Trophoblast cell (in vitro differentiated cells and primary cell): ENCODE results near the gene ZNF585A.
A peak's percentile ranks its signal among the peaks of the same experiment; 100 is the strongest.
"Not testable (repeated sequence)": the region's sequence is repeated elsewhere in the genome, so short reads cannot be mapped to it uniquely, and the experiment has no call there.

Experiments used
- DNase-seq, 2 donors: peaks; one replicate each; pipeline ENCODE4 v3.0.0-alpha.2; 2016
- H2AFZ ChIP-seq: 2 replicates; pipeline ENCODE4 v1.6.1; 2013; ENCODE audit warnings: low read length, moderate library complexity, mild to moderate bottlenecking; ENCODE audit not compliant: insufficient read depth, poor library complexity
- H2AK5ac ChIP-seq: 2 replicates; pipeline ENCODE4 v1.6.1; 2013; ENCODE audit warnings: mild to moderate bottlenecking, low read length
- H2BK120ac ChIP-seq: 2 replicates; pipeline ENCODE4 v1.6.1; 2013; ENCODE audit warnings: low read length, mild to moderate bottlenecking, moderate library complexity; ENCODE audit not compliant: insufficient read depth, poor library complexity
- H2BK12ac ChIP-seq: 2 replicates; pipeline ENCODE4 v1.6.1; 2013; ENCODE audit warnings: mild to moderate bottlenecking, low read length, moderate library complexity
- H2BK5ac ChIP-seq: 2 replicates; pipeline ENCODE4 v1.6.1; 2013; ENCODE audit warnings: low read length, low read depth, moderate library complexity, mild to moderate bottlenecking; ENCODE audit not compliant: poor library complexity
- H3K14ac ChIP-seq: 2 replicates; pipeline ENCODE4 v1.6.1; 2013; ENCODE audit warnings: mild to moderate bottlenecking, low read length
- H3K18ac ChIP-seq: 2 replicates; pipeline ENCODE4 v1.6.1; 2013; ENCODE audit warnings: mild to moderate bottlenecking, low read length
- H3K23ac ChIP-seq: 2 replicates; pipeline ENCODE4 v1.6.1; 2013; ENCODE audit warnings: low read length
- H3K27ac ChIP-seq: 2 replicates; pipeline ENCODE4 v1.5.1; 2013; ENCODE audit warnings: low read depth, mild to moderate bottlenecking, inconsistent platforms, low read length, moderate library complexity
- H3K27me3 ChIP-seq: 2 replicates; pipeline ENCODE4 v1.6.1; 2013; ENCODE audit warnings: inconsistent platforms, mild to moderate bottlenecking, low read length, moderate library complexity; ENCODE audit not compliant: insufficient read depth
- H3K36me3 ChIP-seq, 2 experiments: 1 replicate in 1 of 2; 2 replicates in 1 of 2; pipeline ENCODE4 v1.6.1; 2013; ENCODE audit warnings: low read length in 2 of 2, mild to moderate bottlenecking in 2 of 2, moderate library complexity in 1 of 2; ENCODE audit not compliant: insufficient read depth in 2 of 2, control insufficient read depth in 1 of 2
- H3K4ac ChIP-seq: 2 replicates; pipeline ENCODE4 v1.6.1; 2013; ENCODE audit warnings: low read depth, mild to moderate bottlenecking, low read length, moderate library complexity
- H3K4me1 ChIP-seq, 2 experiments: 1 replicate in 1 of 2; 2 replicates in 1 of 2; pipeline ENCODE4 v1.6.1; 2013; ENCODE audit warnings: low read length in 2 of 2, mild to moderate bottlenecking in 2 of 2, moderate library complexity in 1 of 2; ENCODE audit not compliant: insufficient read depth in 2 of 2, control insufficient read depth in 1 of 2
- H3K4me2 ChIP-seq: 2 replicates; pipeline ENCODE4 v1.6.1; 2013; ENCODE audit warnings: inconsistent platforms, mild to moderate bottlenecking, low read length, moderate library complexity
- H3K4me3 ChIP-seq: 2 replicates; pipeline ENCODE4 v1.5.1; 2013; ENCODE audit warnings: mild to moderate bottlenecking, low read depth, low read length, inconsistent platforms
- H3K79me1 ChIP-seq: one replicate; pipeline ENCODE4 v1.6.1; 2013; ENCODE audit warnings: low read length
- H3K79me2 ChIP-seq: 2 replicates; pipeline ENCODE4 v1.6.1; 2013; ENCODE audit warnings: low read length, mild to moderate bottlenecking; ENCODE audit not compliant: control insufficient read depth, insufficient read depth, poor library complexity
- H3K9ac ChIP-seq: 2 replicates; pipeline ENCODE4 v1.6.1; 2013; ENCODE audit warnings: mild to moderate bottlenecking, low read length
- H3K9me3 ChIP-seq: 2 replicates; pipeline ENCODE4 v1.6.1; 2013; ENCODE audit warnings: low read depth, mild to moderate bottlenecking, control low read depth, inconsistent platforms, low read length; ENCODE audit not compliant: insufficient read depth
- H4K12ac ChIP-seq: 2 replicates; pipeline ENCODE4 v1.6.1; 2013; ENCODE audit warnings: low read depth, mild to moderate bottlenecking, low read length, moderate library complexity
- H4K8ac ChIP-seq: 2 replicates; pipeline ENCODE4 v1.6.1; 2013; ENCODE audit warnings: low read depth, mild to moderate bottlenecking, low read length, moderate library complexity
- H4K91ac ChIP-seq: one replicate; pipeline ENCODE4 v1.6.1; 2013; ENCODE audit warnings: low read depth, mild to moderate bottlenecking, low read length, moderate library complexity
- WGBS: extraction: QIAGEN DNeasy Blood & Tissue Kit; methylation state at CpG from one replicate; pipeline ENCODE4 v1.1.7; 2013; ENCODE audit warnings: missing lambda C conversion rate; ENCODE audit not compliant: insufficient read length, insufficient coverage; ENCODE audit errors: extremely low coverage; 5-methylcytosine and 5-hydroxymethylcytosine counted together

Gene ZNF585A

DNA sequence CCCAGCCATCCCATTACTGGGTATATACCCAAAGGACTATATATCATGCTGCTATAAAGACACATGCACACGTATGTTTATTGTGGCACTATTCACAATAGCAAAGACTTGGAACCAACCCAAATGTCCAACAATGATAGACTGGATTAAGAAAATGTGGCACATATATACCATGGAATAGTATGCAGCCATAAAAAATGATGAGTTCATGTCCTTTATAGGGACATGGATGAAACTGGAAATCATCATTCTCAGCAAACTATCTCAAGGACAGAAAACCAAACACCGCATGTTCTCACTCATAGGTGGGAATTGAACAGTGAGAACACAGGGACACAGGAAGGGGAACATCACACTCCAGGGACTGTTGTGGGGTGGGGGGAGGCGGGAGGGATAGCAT lies 50.4 kb downstream of the ZNF585A start:
- H3K23ac ChIP-seq, H4K8ac ChIP-seq, H3K4me3 ChIP-seq, H3K79me2 ChIP-seq, H3K36me3 ChIP-seq, H3K9ac ChIP-seq, DNase-seq, H2AFZ ChIP-seq, H3K4me2 ChIP-seq, H2AK5ac ChIP-seq, H3K4ac ChIP-seq, H3K4me1 ChIP-seq, H3K27ac ChIP-seq, H3K18ac ChIP-seq, H3K27me3 ChIP-seq, H2BK12ac ChIP-seq, H2BK120ac ChIP-seq, H3K9me3 ChIP-seq, H3K79me1 ChIP-seq, H3K14ac ChIP-seq, H4K12ac ChIP-seq, H2BK5ac ChIP-seq, H4K91ac ChIP-seq: not testable (repeated sequence)
- no CpG with 5 or more reads among the region's 3 CpGs for WGBS

DNA sequence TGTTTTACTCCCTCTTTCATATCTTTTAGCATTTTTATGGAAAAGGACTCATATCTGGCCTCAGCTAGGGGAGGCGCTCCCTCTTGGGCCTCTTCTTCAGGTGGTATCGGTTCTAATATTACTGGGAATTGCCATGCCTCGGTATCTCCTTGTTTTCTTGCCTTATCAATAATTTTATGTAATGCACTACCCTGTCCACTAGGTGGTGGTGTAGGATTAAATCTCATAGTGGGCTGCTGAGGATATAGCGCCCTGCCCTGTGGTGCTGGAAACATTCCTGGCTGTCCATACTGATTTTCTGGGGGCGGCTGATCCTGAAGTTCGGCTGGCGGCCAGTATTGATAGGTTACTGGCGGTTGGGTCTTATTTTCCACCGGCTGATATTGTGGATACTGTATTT lies 58.5 kb downstream of the ZNF585A start:
- WGBS: no CpG with 5 or more reads among the region's 9 CpGs
- H3K18ac ChIP-seq: no peak overlapping the region
- no peak overlapping the region for H2BK12ac ChIP-seq

DNA sequence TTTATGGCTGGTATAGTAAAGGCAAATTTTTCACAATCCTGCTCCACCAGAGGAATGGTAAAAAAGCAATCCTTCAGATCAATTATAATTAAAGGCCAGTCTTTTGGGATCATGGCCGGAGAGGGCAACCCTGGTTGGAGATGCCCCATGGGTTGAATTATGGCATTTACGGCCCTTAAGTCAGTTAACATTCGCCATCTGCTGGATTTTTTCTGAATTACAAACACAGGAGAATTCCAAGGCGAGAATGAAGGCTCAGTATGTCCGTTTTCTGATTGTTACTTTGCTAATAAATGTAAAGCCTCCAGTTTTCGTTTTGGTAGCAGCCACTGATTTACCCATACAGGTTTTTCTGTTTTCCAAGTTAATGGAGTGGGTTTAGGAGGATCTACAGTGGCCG lies 60.7 kb downstream of the ZNF585A start:
- not testable (repeated sequence) for H3K27me3 ChIP-seq, H2BK12ac ChIP-seq, H2AFZ ChIP-seq, H3K27ac ChIP-seq, H3K9ac ChIP-seq, H3K79me1 ChIP-seq, H4K91ac ChIP-seq, H2BK120ac ChIP-seq, H2AK5ac ChIP-seq, H2BK5ac ChIP-seq, H3K18ac ChIP-seq, H3K79me2 ChIP-seq, H4K8ac ChIP-seq, H3K4ac ChIP-seq, H3K4me3 ChIP-seq, H3K4me2 ChIP-seq, H4K12ac ChIP-seq, H3K14ac ChIP-seq, H3K4me1 ChIP-seq, H3K23ac ChIP-seq
- no CpG with 5 or more reads among the region's 7 CpGs for WGBS
- peaks cover 10% of the 10 kb centered on the region in 2 experiments for H3K36me3 ChIP-seq
- DNase-seq: peak; percentile 4 to 78
- H3K9me3 ChIP-seq: peaks cover 12% of the 10 kb centered on the region

More for the DNA sequence above, 58.5 kb downstream of the ZNF585A start:
- no peak overlapping the region for H3K14ac ChIP-seq
- H4K12ac ChIP-seq: no peak overlapping the region
- H3K4me2 ChIP-seq: no peak overlapping the region
- no peak overlapping the region for H4K91ac ChIP-seq
- no peaks in the 10 kb centered on the region for H3K27me3 ChIP-seq
- H3K27ac ChIP-seq: no peak overlapping the region
- H3K9ac ChIP-seq: no peak overlapping the region
- no peak overlapping the region for H4K8ac ChIP-seq
- H2AFZ ChIP-seq: no peak overlapping the region
- no peak overlapping the region for H3K4ac ChIP-seq
- H3K36me3 ChIP-seq: peaks cover 8 to 10% of the 10 kb centered on the region in 2 experiments
- no peaks in the 10 kb centered on the region for H3K4me1 ChIP-seq
- H2AK5ac ChIP-seq: no peak overlapping the region
- DNase-seq: peak in 1 of 2 donors; percentile 6
- no peak overlapping the region for H2BK5ac ChIP-seq
- no peaks in the 10 kb centered on the region for H3K79me2 ChIP-seq
- no peak overlapping the region for H3K4me3 ChIP-seq
- no peaks in the 10 kb centered on the region for H3K79me1 ChIP-seq
- peaks cover 12% of the 10 kb centered on the region for H3K9me3 ChIP-seq
- no peak overlapping the region for H3K23ac ChIP-seq
- H2BK120ac ChIP-seq: no peak overlapping the region

DNA sequence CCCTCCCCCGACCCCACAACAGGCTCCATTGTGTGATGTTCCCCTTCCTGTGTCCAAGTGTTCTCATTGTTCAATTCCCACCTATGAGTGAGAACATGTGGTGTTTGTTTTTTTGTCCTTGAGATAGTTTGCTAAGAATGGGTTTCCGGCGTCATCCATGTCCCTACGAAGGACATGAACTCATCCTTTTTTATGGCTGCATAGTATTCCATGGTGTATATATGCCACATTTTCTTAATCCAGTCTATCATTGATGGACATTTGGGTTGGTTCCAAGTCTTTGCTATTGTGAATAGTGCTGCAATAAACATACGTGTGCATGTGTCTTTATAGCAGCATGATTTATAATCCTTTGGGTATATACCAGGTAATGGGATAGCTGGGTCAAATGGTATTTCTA lies 68.4 kb downstream of the ZNF585A start:
- H2BK12ac ChIP-seq, H4K12ac ChIP-seq, H3K14ac ChIP-seq, DNase-seq, H2AFZ ChIP-seq, H3K79me2 ChIP-seq, H2BK5ac ChIP-seq, H2BK120ac ChIP-seq, H3K27me3 ChIP-seq, H3K27ac ChIP-seq, H3K9ac ChIP-seq, H3K4me1 ChIP-seq, H3K23ac ChIP-seq, H3K4me2 ChIP-seq, H4K91ac ChIP-seq, H3K4me3 ChIP-seq, H3K4ac ChIP-seq, H4K8ac ChIP-seq, H3K79me1 ChIP-seq, H2AK5ac ChIP-seq, H3K18ac ChIP-seq: not testable (repeated sequence)
- Histone ChIP-seq H3K9me3 (peaks cover 15% of the 10 kb centered on the region), H3K36me3 (peaks cover 15 to 16% of the 10 kb centered on the region in 2 experiments)
- no CpG with 5 or more reads among the region's 5 CpGs for WGBS
